Testis (tissue), 2 donors: ENCODE measurements around the gene TUBB2A.

Experiments
- POLR2A ChIP-seq: fragments of 450-650 bp; IDR thresholded peaks from one replicate; pipeline ENCODE4 v1.6.1; 2017; ENCODE audit warnings: antibody characterized with exemption, mild to moderate bottlenecking, moderate library complexity
- TF ChIP-seq, protein P1 (sequence below), 3 experiments: fragments of 450-650 bp in 2 of 3; fragments of 200-600 bp in 1 of 3; sonication (generic) in 1 of 3; IDR thresholded peaks; one replicate each; pipeline ENCODE4 v1.5.1; 2016 to 2019; ENCODE audit warnings: antibody characterized with exemption in 3 of 3, mild to moderate bottlenecking in 2 of 3, moderate library complexity in 1 of 3

DNA sequence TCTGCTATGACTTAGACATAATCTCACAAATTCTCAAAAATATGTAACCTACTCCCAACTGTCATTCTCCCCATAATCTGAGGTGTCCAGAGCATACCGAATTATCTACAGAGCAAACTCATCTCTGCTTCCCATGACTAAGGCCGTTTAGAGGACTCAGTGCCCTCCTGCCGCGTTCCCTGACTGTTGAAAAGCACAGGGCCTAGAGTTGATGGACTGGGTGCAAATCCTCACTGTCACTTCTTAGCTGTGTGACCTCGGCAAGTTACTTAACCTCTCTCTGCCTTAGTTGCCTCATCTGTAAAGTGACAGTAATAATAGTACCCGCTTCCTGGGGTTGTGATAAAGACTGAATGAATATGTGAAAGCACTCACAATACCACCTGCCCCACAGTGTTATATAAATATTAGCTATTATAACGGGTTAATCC lies 4.7 kb upstream of the TUBB2A start:
- TF ChIP-seq, protein P1, sequence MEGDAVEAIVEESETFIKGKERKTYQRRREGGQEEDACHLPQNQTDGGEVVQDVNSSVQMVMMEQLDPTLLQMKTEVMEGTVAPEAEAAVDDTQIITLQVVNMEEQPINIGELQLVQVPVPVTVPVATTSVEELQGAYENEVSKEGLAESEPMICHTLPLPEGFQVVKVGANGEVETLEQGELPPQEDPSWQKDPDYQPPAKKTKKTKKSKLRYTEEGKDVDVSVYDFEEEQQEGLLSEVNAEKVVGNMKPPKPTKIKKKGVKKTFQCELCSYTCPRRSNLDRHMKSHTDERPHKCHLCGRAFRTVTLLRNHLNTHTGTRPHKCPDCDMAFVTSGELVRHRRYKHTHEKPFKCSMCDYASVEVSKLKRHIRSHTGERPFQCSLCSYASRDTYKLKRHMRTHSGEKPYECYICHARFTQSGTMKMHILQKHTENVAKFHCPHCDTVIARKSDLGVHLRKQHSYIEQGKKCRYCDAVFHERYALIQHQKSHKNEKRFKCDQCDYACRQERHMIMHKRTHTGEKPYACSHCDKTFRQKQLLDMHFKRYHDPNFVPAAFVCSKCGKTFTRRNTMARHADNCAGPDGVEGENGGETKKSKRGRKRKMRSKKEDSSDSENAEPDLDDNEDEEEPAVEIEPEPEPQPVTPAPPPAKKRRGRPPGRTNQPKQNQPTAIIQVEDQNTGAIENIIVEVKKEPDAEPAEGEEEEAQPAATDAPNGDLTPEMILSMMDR (IDR thresholded peaks at IDR 0.05) = no peak
- no peak for TF ChIP-seq POLR2A
